ENCODE measurements around the gene SLC35F3.

- TF ChIP-seq POLR2AphosphoS5 (IDR thresholded peaks at IDR 0.05; ENCODE audit: low read depth, low read length) (no peak), POLR2A (IDR thresholded peaks at IDR 0.05; ENCODE audit: low read depth, low read length) (no peak)
These were observed 464.6 kb downstream of the SLC35F3 start for GRCh38 chr1:234369033-234369430.
